ENCODE measurements around the gene NAGS. TPM values are rescaled to one million over a fixed set of nuclear protein-coding genes. Genes with fewer than 3 reads are reported as not detected.
"Not testable (repeated sequence)": the region's sequence is repeated elsewhere in the genome, so short reads cannot be mapped to it uniquely, and the experiment has no call there.

NAGS gene
- polyA plus RNA-seq, 1 of the 3 experiments (the other 2 are of a cell fraction), result 1.7 TPM

- Histone ChIP-seq H3K79me2 (ENCODE audit: insufficient read depth) (no peaks in the 10 kb centered on the region), H2AFZ (ENCODE audit: low read depth) (peak overlapping the region; percentile 82; the same call in 1 of the 2 replicates), H3K9ac (no peak overlapping the region), H3K9me2 (no peaks in the 10 kb centered on the region), H3K4me3 (ENCODE audit: low read depth in 2 of 2, low read length in 1 of 2) (peak overlapping the region in 1 of 2 experiments; percentile 53; a peak in 1 of 4 replicates), H3K36me3 (replicated peaks in 1 of 2; ENCODE audit: control insufficient read depth in 1 of 2, insufficient read depth in 2 of 2, low read length in 1 of 2) (no peaks in the 10 kb centered on the region), H3K27ac (ENCODE audit: low read depth in 2 of 2, low read length in 1 of 2) (no peak overlapping the region), H3K4me1 (ENCODE audit: control insufficient read depth in 1 of 2, insufficient read depth in 2 of 2, low read depth in 1 of 2, low read length in 1 of 2) (peaks cover 3 to 5% of the 10 kb centered on the region in 2 experiments; a peak in 3 of 4 replicates), H3K9me3 (no peaks in the 10 kb centered on the region), H3F3A (replicated peaks; ENCODE audit: insufficient read depth) (peaks cover 12% of the 10 kb centered on the region), H3K4me2 (peak overlapping the region; percentile 78), H3K27me3 (ENCODE audit: insufficient read depth) (no peaks in the 10 kb centered on the region), H4K20me1 (ENCODE audit: insufficient read depth) (no peaks in the 10 kb centered on the region)
- 7% methylated on average over 12 of the region's 12 CpGs for WGBS (ENCODE audit: low lambda C conversion rate)
- TF ChIP-seq SIN3A (IDR thresholded peaks at IDR 0.05; ENCODE audit: borderline replicate concordance, low read depth, low read length) (no peak), REST (IDR thresholded peaks at IDR 0.05; ENCODE audit: low read depth, low read length) (no peak), MXI1 (IDR thresholded peaks at IDR 0.05; ENCODE audit: low read depth, low read length) (no peak), NFIC (IDR thresholded peaks at IDR 0.05; ENCODE audit: borderline replicate concordance) (no peak), ZBTB33 (IDR thresholded peaks at IDR 0.05; ENCODE audit: borderline replicate concordance, low read depth) (no peak), GABPA (IDR thresholded peaks at IDR 0.05; ENCODE audit: low read depth) (no peak), RAD21 (IDR thresholded peaks at IDR 0.05; ENCODE audit: low read length) (no peak), NRF1 (IDR thresholded peaks at IDR 0.05; ENCODE audit: low read depth, low read length) (no peak), RCOR1 (IDR thresholded peaks at IDR 0.05; ENCODE audit: low read length) (no peak), RXRA (IDR thresholded peaks at IDR 0.05; ENCODE audit: borderline replicate concordance, low read depth) (no peak), SMC3 (IDR thresholded peaks at IDR 0.05; ENCODE audit: low read depth, low read length) (no peak), MAX (IDR thresholded peaks at IDR 0.05; ENCODE audit: low read depth) (no peak), EZH2phosphoT487 (IDR thresholded peaks at IDR 0.05; ENCODE audit: borderline replicate concordance, low read depth) (no peak), POLR2AphosphoS5 (IDR thresholded peaks at IDR 0.05; ENCODE audit: low read depth, low read length) (no peak), FOSL2 (IDR thresholded peaks at IDR 0.05; ENCODE audit: borderline replicate concordance, low read depth) (no peak), TAF1 (IDR thresholded peaks at IDR 0.05; ENCODE audit: borderline replicate concordance, low read depth, low read length) (no peak)
- DNase-seq, result no peak
- ChIA-PET CTCF (interaction anchor here (0.7 to 31.1 kb wide), 22 partner anchors 9 to 154 kb away, joined by 3 to 638 read pairs (median 5); partner anchors contain the start of genes CD300LG, MPP2, NAGS and PPY), POLR2A (no interaction called here)
Observed at GRCh38 chr17:43995150-43995471, 9.3 kb upstream of the NAGS start.

- CTCF ChIA-PET, result interaction anchor here (0.7 to 31.1 kb wide), 5 partner anchors 11 to 88 kb away, joined by 3 to 638 read pairs (median 46); partner anchors contain the start of genes MPP2 and PPY
- H3K9me3 ChIP-seq; H3K79me2 ChIP-seq (ENCODE audit: insufficient read depth); H3K4me2 ChIP-seq; H3K27me3 ChIP-seq (ENCODE audit: insufficient read depth); H3K36me3 ChIP-seq (replicated peaks in 1 of 2; ENCODE audit: control insufficient read depth in 1 of 2, insufficient read depth in 2 of 2, low read length in 1 of 2); H3K9ac ChIP-seq; H4K20me1 ChIP-seq (ENCODE audit: insufficient read depth); POLR2A ChIA-PET; H3K9me2 ChIP-seq; DNase-seq; H3K27ac ChIP-seq (ENCODE audit: low read depth in 2 of 2, low read length in 1 of 2); H3K4me3 ChIP-seq (ENCODE audit: low read depth in 2 of 2, low read length in 1 of 2); H2AFZ ChIP-seq (ENCODE audit: low read depth); H3K4me1 ChIP-seq (ENCODE audit: control insufficient read depth in 1 of 2, insufficient read depth in 2 of 2, low read depth in 1 of 2, low read length in 1 of 2): not testable (repeated sequence)
- 90% methylated on average over 5 of the region's 5 CpGs for WGBS (ENCODE audit: low lambda C conversion rate)
- H3F3A ChIP-seq (replicated peaks; ENCODE audit: insufficient read depth), result peaks cover 13% of the 10 kb centered on the region
Observed at GRCh38 chr17:43997180-43997579, 7.2 kb upstream of the NAGS start.

All from SK-N-SH (cell line).